IMR-90 (cell line): ENCODE results near the gene MTA1. TPM values are rescaled to one million over a fixed set of nuclear protein-coding genes. Genes with fewer than 3 reads are reported as not detected.

Experiments
- ATAC-seq: fragments of 200-7000 bp; cut with Tn5 transposase; 2 replicates; pipeline ENCODE4 v1.9.1; 2020; ENCODE audit warnings: low read depth, mild to moderate bottlenecking, moderate library complexity
- BruUV-seq: library from RNA; stranded (reverse); fragments of 400-500 nt; replicated peaks from 2 replicates; lab custom pipeline; 2021; lab: Mats Ljungman, UMichigan
- CTCF ChIA-PET: fragments of 300-600 bp; formaldehyde crosslinking; extraction: SDS; loops from one replicate; lab custom pipeline; 2021; ENCODE audit warnings: antibody characterized with exemption; lab: Yijun Ruan, JAX
- POLR2A ChIA-PET: fragments of 300-600 bp; sonication (Branson Sonifier 250); formaldehyde crosslinking; loops from one replicate; lab custom pipeline; 2022; ENCODE audit warnings: antibody characterized with exemption; ENCODE audit not compliant: unreplicated experiment; lab: Charles Lee
- DNase-seq: peaks from one replicate; pipeline ENCODE4 v3.0.0; 2013
- H2AFZ ChIP-seq: replicated peaks from 2 replicates; pipeline ENCODE3; 2013; ENCODE audit warnings: low read length, mild to moderate bottlenecking; ENCODE audit not compliant: poor library complexity
- H2AK5ac ChIP-seq: 2 replicates; pipeline ENCODE4 v1.6.1; 2013; ENCODE audit warnings: low read depth, low read length, inconsistent platforms
- H2AK9ac ChIP-seq: replicated peaks from 2 replicates; pipeline ENCODE3; 2013; ENCODE audit warnings: mild to moderate bottlenecking, low read depth, low read length, moderate library complexity; ENCODE audit not compliant: poor library complexity
- H2BK120ac ChIP-seq: 2 replicates; pipeline ENCODE4 v1.6.1; 2013; ENCODE audit warnings: low read depth, low read length, inconsistent platforms
- H2BK15ac ChIP-seq: 3 replicates; pipeline ENCODE4 v1.6.1; 2013; ENCODE audit warnings: low read depth, low read length, inconsistent platforms
- H2BK20ac ChIP-seq: 2 replicates; pipeline ENCODE4 v1.6.1; 2013; ENCODE audit warnings: low read depth, mild to moderate bottlenecking, inconsistent platforms, low read length, moderate library complexity
- H2BK5ac ChIP-seq: 2 replicates; pipeline ENCODE4 v1.6.1; 2013; ENCODE audit warnings: mild to moderate bottlenecking, low read depth, low read length, inconsistent platforms; ENCODE audit not compliant: poor library complexity, severe bottlenecking
- H3K14ac ChIP-seq: replicated peaks from 2 replicates; pipeline ENCODE4 v1.6.1; 2013; ENCODE audit warnings: low read depth, low read length, inconsistent platforms
- H3K18ac ChIP-seq: 2 replicates; pipeline ENCODE4 v1.6.1; 2013; ENCODE audit warnings: low read depth, low read length, control low read depth
- H3K23ac ChIP-seq: 2 replicates; pipeline ENCODE4 v1.6.1; 2013; ENCODE audit warnings: low read depth, low read length, inconsistent platforms
- H3K27ac ChIP-seq: 2 replicates; pipeline ENCODE4 v1.5.1; 2013; ENCODE audit warnings: mild to moderate bottlenecking, control low read depth, low read length; ENCODE audit not compliant: insufficient read depth
- H3K27me3 ChIP-seq: 2 replicates; pipeline ENCODE4 v1.6.1; 2013; ENCODE audit warnings: low read length; ENCODE audit not compliant: control insufficient read depth, insufficient read depth
- H3K36me3 ChIP-seq: 2 replicates; pipeline ENCODE4 v1.6.1; 2013; ENCODE audit warnings: low read length, mixed read lengths; ENCODE audit not compliant: control insufficient read depth, insufficient read depth
- H3K4ac ChIP-seq: 2 replicates; pipeline ENCODE4 v1.6.1; 2013; ENCODE audit warnings: low read depth, low read length, inconsistent platforms
- H3K4me1 ChIP-seq: 2 replicates; pipeline ENCODE4 v1.6.1; 2013; ENCODE audit warnings: low read length, mixed read lengths; ENCODE audit not compliant: control insufficient read depth, insufficient read depth
- H3K4me2 ChIP-seq: 2 replicates; pipeline ENCODE4 v1.6.1; 2013; ENCODE audit warnings: low read depth, mild to moderate bottlenecking, control low read depth, low read length, moderate library complexity
- H3K4me3 ChIP-seq: 2 replicates; pipeline ENCODE4 v1.5.1; 2013; ENCODE audit warnings: low read depth, mild to moderate bottlenecking, control low read depth, low read length, moderate library complexity; ENCODE audit not compliant: insufficient read depth
- H3K56ac ChIP-seq: 2 replicates; pipeline ENCODE4 v1.6.1; 2013; ENCODE audit warnings: low read length, inconsistent platforms; ENCODE audit not compliant: insufficient read depth; ENCODE audit errors: extremely low read depth
- H3K79me1 ChIP-seq, 2 experiments: 2 replicates each; pipeline ENCODE4 v1.6.1; 2013; ENCODE audit warnings: low read length in 2 of 2, inconsistent platforms in 1 of 2, low read depth in 1 of 2
- H3K9ac ChIP-seq: 2 replicates; pipeline ENCODE4 v1.6.1; 2013; ENCODE audit warnings: low read depth, low read length, control low read depth
- H3K9me1 ChIP-seq: 2 replicates; pipeline ENCODE4 v1.6.1; 2013; ENCODE audit warnings: low read length, inconsistent platforms; ENCODE audit not compliant: insufficient read depth
- H3K9me3 ChIP-seq: 2 replicates; pipeline ENCODE4 v1.6.1; 2013; ENCODE audit warnings: low read length; ENCODE audit not compliant: control insufficient read depth, insufficient read depth
- H4K20me1 ChIP-seq: 2 replicates; pipeline ENCODE4 v1.6.1; 2013; ENCODE audit warnings: low read length, inconsistent platforms; ENCODE audit not compliant: insufficient read depth
- H4K5ac ChIP-seq: 2 replicates; pipeline ENCODE4 v1.6.1; 2013; ENCODE audit warnings: mild to moderate bottlenecking, low read depth, low read length, control low read depth
- H4K8ac ChIP-seq, 2 experiments: 2 replicates each; pipeline ENCODE4 v1.6.1; 2013; ENCODE audit warnings: low read depth in 2 of 2, low read length in 2 of 2, control low read depth in 1 of 2, inconsistent platforms in 1 of 2
- H4K91ac ChIP-seq: 2 replicates; pipeline ENCODE4 v1.6.1; 2013; ENCODE audit warnings: low read depth, low read length, inconsistent platforms; ENCODE audit not compliant: insufficient read depth
- BHLHE40 ChIP-seq: fragments of 150-350 bp; IDR thresholded peaks from 2 replicates; pipeline ENCODE4 v1.6.1; 2016; ENCODE audit warnings: mild to moderate bottlenecking, low read depth, low read length
- CTCF ChIP-seq: conservative IDR thresholded peaks from 2 replicates; pipeline ENCODE4 v1.5.1; 2012; ENCODE audit warnings: mild to moderate bottlenecking, low read depth, low read length, improper control_type of control experiment
- MXI1 ChIP-seq: IDR thresholded peaks from 2 replicates; pipeline ENCODE4 v1.6.1; 2012; ENCODE audit warnings: low read depth, mild to moderate bottlenecking, low read length, moderate library complexity, borderline replicate concordance
- RAD21 ChIP-seq: IDR thresholded peaks from 2 replicates; pipeline ENCODE4 v1.6.1; 2012; ENCODE audit warnings: low read length, improper control_type of control experiment
- SMC3 ChIP-seq: fragments of 150-350 bp; IDR thresholded peaks from 2 replicates; pipeline ENCODE4 v1.6.1; 2016; ENCODE audit warnings: low read depth, mild to moderate bottlenecking, antibody characterized with exemption, low read length, moderate library complexity
- WGBS, 2 experiments: methylation state at CpG; one replicate each; pipeline versions ENCODE4 v1.1.5 to v1.1.7; 2013; ENCODE audit warnings: missing lambda C conversion rate in 2 of 2; ENCODE audit not compliant: insufficient read length in 1 of 2; ENCODE audit errors: extremely low coverage in 2 of 2; 5-methylcytosine and 5-hydroxymethylcytosine counted together
- dilution Hi-C: fragments of 300-500 bp; cut with HindIII; formaldehyde crosslinking; loops from one replicate; pipeline ENCODE4 v1.14.3; 2018; ENCODE audit warnings: low sequenced_read_pairs; ENCODE audit not compliant: unreplicated experiment
- in situ Hi-C: fragments of 300-500 bp; cut with MboI; formaldehyde crosslinking; loops from 3 replicates; pipeline ENCODE4 v1.14.3; 2019; ENCODE audit warnings: low sequenced_read_pairs, inconsistent platforms, mixed read lengths
- intact Hi-C: fragments of 100-400 bp; cut with micrococcal nuclease; formaldehyde crosslinking; loops from 2 replicates; pipeline ENCODE4 v1.10.0; 2022
- polyA plus RNA-seq, 3 experiments: library from polyadenylated mRNA; depleted of rRNA; stranded (reverse); fragments of >200 nt; gene quantifications; 2 replicates each; pipeline ENCODE4 v1.2.3, GENCODE V29; 2012; ENCODE audit warnings: low replicate concordance in 1 of 3
- total RNA-seq: library from RNA; depleted of rRNA; stranded (reverse); fragments of >200 nt; gene quantifications from 2 replicates; pipeline ENCODE4 v1.2.3, GENCODE V29; 2012
- TF ChIP-seq, protein P1 (sequence below): fragments of 150-350 bp; IDR thresholded peaks from 2 replicates; pipeline ENCODE4 v1.6.1; 2017; ENCODE audit warnings: mild to moderate bottlenecking, antibody characterized with exemption, low read length, low read depth

MTA1 gene
- total and polyA plus RNA-seq, 2 of the 4 experiments (the other 2 are of a cell fraction), result 21.5 to 61.6 TPM

GRCh38 chr14:105448706-105449111, 29.1 kb downstream of the MTA1 start:
- no peak overlapping the region for H3K23ac ChIP-seq
- no peak overlapping the region for H3K4me2 ChIP-seq
- WGBS, 2 experiments, result 31% methylated on average over 8 of the region's 16 CpGs; no CpG with 5 or more reads in 1 of the 2 experiments
- H4K20me1 ChIP-seq, result peaks cover 26% of the 10 kb centered on the region
- peaks cover 5 to 35% of the 10 kb centered on the region in 2 experiments; a peak in 3 of 4 replicates for H3K79me1 ChIP-seq
- H3K18ac ChIP-seq, result no peak overlapping the region
- H3K27me3 ChIP-seq, result no peaks in the 10 kb centered on the region
- no peak overlapping the region for H3K4ac ChIP-seq
- peak overlapping the region; percentile 28; the same call in 1 of the 2 replicates for H2AK5ac ChIP-seq
- DNase-seq, result peak; percentile 47
- no peak overlapping the region for H4K8ac ChIP-seq
- H3K36me3 ChIP-seq, result peaks cover 37% of the 10 kb centered on the region
- intact Hi-C loops (loop anchor here (1.0 kb wide), 2 partner anchors 42 to 80 kb away; no protein-coding TSS in a partner anchor), in situ Hi-C loops (no loop called here), dilution Hi-C loops (no loop called here)
- TF ChIP-seq, protein P1, sequence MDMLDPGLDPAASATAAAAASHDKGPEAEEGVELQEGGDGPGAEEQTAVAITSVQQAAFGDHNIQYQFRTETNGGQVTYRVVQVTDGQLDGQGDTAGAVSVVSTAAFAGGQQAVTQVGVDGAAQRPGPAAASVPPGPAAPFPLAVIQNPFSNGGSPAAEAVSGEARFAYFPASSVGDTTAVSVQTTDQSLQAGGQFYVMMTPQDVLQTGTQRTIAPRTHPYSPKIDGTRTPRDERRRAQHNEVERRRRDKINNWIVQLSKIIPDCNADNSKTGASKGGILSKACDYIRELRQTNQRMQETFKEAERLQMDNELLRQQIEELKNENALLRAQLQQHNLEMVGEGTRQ, result no peak
- TF ChIP-seq SMC3 (peak; percentile 78), CTCF (peak; percentile 84), RAD21 (peak; percentile 71), MXI1 (no peak), BHLHE40 (no peak)
- H3K27ac ChIP-seq, result no peak overlapping the region
- H3K14ac ChIP-seq, result no peak overlapping the region
- H2AK9ac ChIP-seq, result peak overlapping the region; percentile 50
- peak; percentile 98 for ATAC-seq
- H2BK20ac ChIP-seq, result no peak overlapping the region
- H2BK120ac ChIP-seq, result no peak overlapping the region
- no peak overlapping the region for H4K5ac ChIP-seq
- H3K4me1 ChIP-seq, result no peaks in the 10 kb centered on the region
- no peak overlapping the region for H3K56ac ChIP-seq
- H3K9me3 ChIP-seq, result no peaks in the 10 kb centered on the region
- H2AFZ ChIP-seq, result peak overlapping the region; percentile 56
- ChIA-PET POLR2A (no interaction called here), CTCF (interaction anchor here (0.6 to 1.0 kb wide), 7 partner anchors 8 to 41 kb away, joined by 3 to 6 read pairs (median 3); no protein-coding TSS in a partner anchor)
- H3K9ac ChIP-seq, result no peak overlapping the region
- no peak overlapping the region for H3K4me3 ChIP-seq
- no peak overlapping the region for H4K91ac ChIP-seq
- H3K9me1 ChIP-seq, result no peaks in the 10 kb centered on the region
- no TSS peak for BruUV-seq
- no peak overlapping the region for H2BK15ac ChIP-seq
- no peak overlapping the region for H2BK5ac ChIP-seq
